Suprapubic skin (tissue), 4 donors: ENCODE results near the gene LRFN2. TPM values are rescaled to one million over a fixed set of nuclear protein-coding genes. Genes with fewer than 3 reads are reported as not detected.

Experiments used
- DNase-seq, 2 donors: peaks; one replicate each; pipeline ENCODE4 v3.0.0-alpha.2; 2019; ENCODE audit warnings: low spot score in 2 of 2
- H3K27ac ChIP-seq: fragments of 200-600 bp; sonication (generic); one replicate; pipeline ENCODE4 v1.5.1; 2019
- H3K27me3 ChIP-seq: fragments of 200-600 bp; sonication (generic); one replicate; pipeline ENCODE4 v1.5.1; 2019
- H3K36me3 ChIP-seq: fragments of 200-600 bp; sonication (generic); one replicate; pipeline ENCODE4 v1.5.1; 2019
- H3K4me1 ChIP-seq: fragments of 200-600 bp; sonication (generic); one replicate; pipeline ENCODE4 v1.5.1; 2019
- H3K4me3 ChIP-seq: fragments of 200-600 bp; sonication (generic); one replicate; pipeline ENCODE4 v1.5.1; 2019; ENCODE audit warnings: mild to moderate bottlenecking
- H3K9me3 ChIP-seq: fragments of 200-600 bp; sonication (generic); one replicate; pipeline ENCODE4 v1.5.1; 2019
- EP300 ChIP-seq: sonication (generic); formaldehyde crosslinking; IDR thresholded peaks from one replicate; pipeline ENCODE4 v1.6.1; 2017; ENCODE audit warnings: antibody characterized with exemption
- POLR2A ChIP-seq, 2 donors: fragments of 450-650 bp; IDR thresholded peaks; one replicate each; pipeline ENCODE4 v1.6.1; 2017; ENCODE audit warnings: antibody characterized with exemption in 2 of 2, mild to moderate bottlenecking in 2 of 2, moderate library complexity in 2 of 2
- POLR2AphosphoS5 ChIP-seq, 3 donors: sonication (generic); formaldehyde crosslinking; IDR thresholded peaks; one replicate each; pipeline ENCODE4 v1.6.1; 2017; ENCODE audit warnings: antibody characterized with exemption in 3 of 3
- WGBS: methylation state at CpG from one replicate; pipeline ENCODE4 v1.1.5; 2018; 5-methylcytosine and 5-hydroxymethylcytosine counted together
- total RNA-seq, 4 donors: library from RNA; depleted of rRNA; stranded (reverse); fragments of >200 nt; gene quantifications; one replicate each; pipeline ENCODE4 v1.1.0, GENCODE V29; 2016
- TF ChIP-seq, protein P1 (sequence below), 2 donors: fragments of 200-600 bp in 1 of 2; fragments of 450-650 bp in 1 of 2; sonication (generic) in 1 of 2; IDR thresholded peaks; one replicate each; pipeline ENCODE4 v1.5.1; 2016 to 2019; ENCODE audit warnings: antibody characterized with exemption in 2 of 2, mild to moderate bottlenecking in 1 of 2, moderate library complexity in 1 of 2

LRFN2 gene
- total RNA-seq, 4 donors from 2014 or later: not detected

DNA sequence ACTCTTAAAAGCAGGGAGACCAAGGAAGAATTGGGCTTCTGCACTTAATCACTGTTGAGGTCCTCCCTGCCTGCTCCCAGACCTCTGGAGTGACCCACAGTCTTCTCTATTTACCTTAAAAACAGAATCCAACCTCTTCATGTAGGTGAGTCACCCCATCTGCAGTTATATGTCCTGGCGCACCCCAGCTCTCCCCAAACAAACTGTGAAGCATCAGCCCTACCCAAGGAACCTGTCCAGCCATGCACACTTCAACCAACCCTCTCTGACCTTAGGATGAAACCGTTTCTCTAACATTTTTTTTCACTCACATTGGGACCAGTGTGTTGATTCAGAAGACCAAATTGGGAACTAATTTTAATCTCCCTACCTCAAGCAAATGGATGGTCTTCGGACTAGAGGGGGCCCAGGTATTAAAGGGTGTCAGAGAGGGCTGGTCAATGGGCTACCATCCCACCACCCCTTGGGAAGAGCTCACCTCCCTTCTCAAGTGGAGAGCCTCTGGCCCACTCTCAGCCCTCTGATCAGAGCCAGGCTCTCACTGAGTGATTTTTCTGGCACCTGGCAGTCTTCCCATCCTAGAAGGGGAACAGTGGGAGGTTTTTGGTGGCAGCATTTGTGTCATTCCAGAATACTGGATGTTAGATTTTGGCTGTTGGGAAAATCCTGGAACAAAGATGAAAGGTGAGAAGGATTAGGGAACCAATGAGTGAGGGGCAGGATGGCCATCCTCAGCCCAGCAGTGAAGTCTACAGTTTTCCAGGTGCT lies 203.6 kb downstream of the LRFN2 start:
- Histone ChIP-seq H3K4me3 (no peak overlapping the region), H3K36me3 (no peaks in the 10 kb centered on the region), H3K9me3 (no peaks in the 10 kb centered on the region), H3K27ac (no peak overlapping the region), H3K27me3 (peaks cover 4% of the 10 kb centered on the region), H3K4me1 (no peaks in the 10 kb centered on the region)
- DNase-seq: no peak
- 75% methylated on average over 3 of the region's 3 CpGs for WGBS
- no peak for TF ChIP-seq POLR2A (IDR thresholded peaks at IDR 0.05)

DNA sequence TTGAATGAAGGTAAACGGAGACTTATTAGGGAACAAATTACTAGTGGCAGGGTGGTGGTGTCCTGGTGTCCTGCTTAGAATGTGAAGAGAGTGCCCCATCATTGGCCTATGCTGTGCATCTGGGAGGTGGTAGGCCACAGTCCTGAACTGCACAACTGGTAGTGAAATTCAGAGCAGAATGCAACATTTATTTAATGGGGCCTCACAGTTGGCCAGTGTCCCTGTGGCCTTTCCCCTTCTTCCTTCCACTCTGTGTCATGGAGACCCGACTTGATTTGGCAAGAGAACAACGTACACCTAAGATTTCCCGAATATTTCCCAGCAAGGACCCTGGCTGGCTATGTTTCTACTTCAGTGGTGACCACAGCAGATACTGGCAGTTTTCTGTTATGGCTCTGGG lies 206.9 kb downstream of the LRFN2 start:
- Histone ChIP-seq H3K9me3 (no peaks in the 10 kb centered on the region), H3K4me1 (no peaks in the 10 kb centered on the region), H3K27me3 (no peaks in the 10 kb centered on the region), H3K27ac (no peak overlapping the region), H3K4me3 (no peak overlapping the region), H3K36me3 (no peaks in the 10 kb centered on the region)
- DNase-seq: no peak
- 78% methylated on average over 4 of the region's 4 CpGs for WGBS
- TF ChIP-seq EP300 (no peak), POLR2A (IDR thresholded peaks at IDR 0.05) (no peak), POLR2AphosphoS5 (IDR thresholded peaks at IDR 0.05) (no peak)
- TF ChIP-seq, protein P1, sequence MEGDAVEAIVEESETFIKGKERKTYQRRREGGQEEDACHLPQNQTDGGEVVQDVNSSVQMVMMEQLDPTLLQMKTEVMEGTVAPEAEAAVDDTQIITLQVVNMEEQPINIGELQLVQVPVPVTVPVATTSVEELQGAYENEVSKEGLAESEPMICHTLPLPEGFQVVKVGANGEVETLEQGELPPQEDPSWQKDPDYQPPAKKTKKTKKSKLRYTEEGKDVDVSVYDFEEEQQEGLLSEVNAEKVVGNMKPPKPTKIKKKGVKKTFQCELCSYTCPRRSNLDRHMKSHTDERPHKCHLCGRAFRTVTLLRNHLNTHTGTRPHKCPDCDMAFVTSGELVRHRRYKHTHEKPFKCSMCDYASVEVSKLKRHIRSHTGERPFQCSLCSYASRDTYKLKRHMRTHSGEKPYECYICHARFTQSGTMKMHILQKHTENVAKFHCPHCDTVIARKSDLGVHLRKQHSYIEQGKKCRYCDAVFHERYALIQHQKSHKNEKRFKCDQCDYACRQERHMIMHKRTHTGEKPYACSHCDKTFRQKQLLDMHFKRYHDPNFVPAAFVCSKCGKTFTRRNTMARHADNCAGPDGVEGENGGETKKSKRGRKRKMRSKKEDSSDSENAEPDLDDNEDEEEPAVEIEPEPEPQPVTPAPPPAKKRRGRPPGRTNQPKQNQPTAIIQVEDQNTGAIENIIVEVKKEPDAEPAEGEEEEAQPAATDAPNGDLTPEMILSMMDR (IDR thresholded peaks at IDR 0.05): no peak

DNA sequence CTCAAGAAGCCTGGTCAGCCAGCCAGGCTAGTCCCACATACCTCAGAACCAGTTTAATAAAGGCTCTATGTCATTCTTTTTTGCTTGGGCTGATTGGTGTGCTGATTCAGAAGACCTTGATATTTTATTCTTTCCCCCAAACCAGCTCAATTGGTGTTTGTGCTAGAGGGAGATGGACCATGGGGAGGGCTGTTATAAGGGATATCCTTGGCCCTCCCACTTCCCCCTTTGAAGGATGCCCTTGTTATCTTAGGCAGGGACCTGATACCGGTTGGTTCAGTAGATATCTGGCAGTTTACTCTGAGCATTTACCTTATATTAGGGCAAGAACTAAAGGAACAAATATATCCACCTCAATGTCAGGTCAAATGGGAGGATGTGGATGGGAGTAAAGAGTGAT lies 207.4 kb downstream of the LRFN2 start:
- H3K27ac ChIP-seq: no peak overlapping the region
- no peak for TF ChIP-seq EP300
- no peaks in the 10 kb centered on the region for H3K36me3 ChIP-seq
- H3K9me3 ChIP-seq: no peaks in the 10 kb centered on the region
- no peak for DNase-seq
- H3K4me1 ChIP-seq: no peaks in the 10 kb centered on the region
- WGBS: 88% methylated on average over 1 of the region's 1 CpG
- H3K4me3 ChIP-seq: no peak overlapping the region
- H3K27me3 ChIP-seq: no peaks in the 10 kb centered on the region

DNA sequence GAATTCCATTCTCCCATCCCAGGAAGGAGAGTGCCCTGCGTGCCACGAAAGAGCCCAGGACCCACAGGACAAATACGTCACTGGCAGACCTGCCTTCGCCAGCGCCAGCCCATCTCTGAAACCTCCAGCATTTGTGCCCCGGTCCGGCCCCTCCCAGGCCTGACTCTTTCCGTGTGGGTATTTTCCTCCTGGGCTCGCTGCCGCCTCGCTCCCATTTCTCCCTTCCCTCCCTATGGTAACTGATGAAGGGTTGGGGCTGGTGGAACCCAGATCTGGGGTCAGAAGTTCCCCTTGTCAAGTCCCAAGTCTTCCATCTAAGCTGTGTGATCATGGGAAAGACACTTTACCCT lies 208.5 kb downstream of the LRFN2 start:
- WGBS: 95% methylated on average over 11 of the region's 11 CpGs
- Histone ChIP-seq H3K4me1 (no peaks in the 10 kb centered on the region), H3K4me3 (no peak overlapping the region), H3K9me3 (no peaks in the 10 kb centered on the region), H3K27ac (no peak overlapping the region), H3K27me3 (no peaks in the 10 kb centered on the region), H3K36me3 (no peaks in the 10 kb centered on the region)
- DNase-seq: no peak
- TF ChIP-seq POLR2A (IDR thresholded peaks at IDR 0.05): no peak
- TF ChIP-seq EP300: no peak
- TF ChIP-seq, protein P1 (IDR thresholded peaks at IDR 0.05): no peak
- TF ChIP-seq POLR2AphosphoS5 (IDR thresholded peaks at IDR 0.05): no peak

DNA sequence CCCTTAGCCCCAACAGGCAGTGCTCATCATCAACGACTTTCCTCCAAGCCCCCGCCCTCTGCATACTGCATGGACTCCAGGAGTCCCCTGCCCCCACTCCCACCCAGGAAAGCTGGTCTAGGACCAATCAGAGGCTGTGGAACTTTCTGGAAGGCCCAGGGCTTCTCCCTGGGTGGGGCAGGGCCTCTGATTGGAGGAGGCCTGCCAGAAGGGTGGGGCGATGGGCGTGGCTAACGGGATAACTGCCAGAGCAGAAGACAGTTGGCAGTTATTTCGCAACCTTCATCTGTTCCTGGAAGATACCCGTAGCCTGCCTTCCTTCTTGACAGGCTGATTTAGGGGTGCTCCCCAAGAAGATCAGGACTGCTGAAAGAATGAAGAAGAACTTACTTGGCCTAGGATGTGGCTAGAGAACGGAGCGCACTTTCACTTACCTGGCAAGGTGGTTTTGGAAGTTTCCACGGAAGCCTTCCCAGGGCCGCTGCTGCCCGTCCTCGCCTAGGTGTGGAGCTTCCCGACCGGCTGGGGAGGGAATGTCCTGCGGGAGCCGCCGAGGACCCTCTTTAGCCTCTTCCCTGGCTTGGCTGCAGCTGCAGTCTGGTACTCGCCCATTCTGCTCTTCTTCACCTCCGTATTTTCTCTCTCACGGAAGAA lies 209.0 kb downstream of the LRFN2 start:
- no peak for DNase-seq
- 90% methylated on average over 21 of the region's 21 CpGs for WGBS
- TF ChIP-seq POLR2AphosphoS5 (IDR thresholded peaks at IDR 0.05) (no peak), POLR2A (IDR thresholded peaks at IDR 0.05) (no peak), EP300 (no peak)
- TF ChIP-seq, protein P1 (IDR thresholded peaks at IDR 0.05): no peak
- no peaks in the 10 kb centered on the region for H3K4me1 ChIP-seq
- no peak overlapping the region for H3K27ac ChIP-seq
- no peaks in the 10 kb centered on the region for H3K36me3 ChIP-seq
- H3K9me3 ChIP-seq: no peaks in the 10 kb centered on the region
- no peak overlapping the region for H3K4me3 ChIP-seq
- no peaks in the 10 kb centered on the region for H3K27me3 ChIP-seq

DNA sequence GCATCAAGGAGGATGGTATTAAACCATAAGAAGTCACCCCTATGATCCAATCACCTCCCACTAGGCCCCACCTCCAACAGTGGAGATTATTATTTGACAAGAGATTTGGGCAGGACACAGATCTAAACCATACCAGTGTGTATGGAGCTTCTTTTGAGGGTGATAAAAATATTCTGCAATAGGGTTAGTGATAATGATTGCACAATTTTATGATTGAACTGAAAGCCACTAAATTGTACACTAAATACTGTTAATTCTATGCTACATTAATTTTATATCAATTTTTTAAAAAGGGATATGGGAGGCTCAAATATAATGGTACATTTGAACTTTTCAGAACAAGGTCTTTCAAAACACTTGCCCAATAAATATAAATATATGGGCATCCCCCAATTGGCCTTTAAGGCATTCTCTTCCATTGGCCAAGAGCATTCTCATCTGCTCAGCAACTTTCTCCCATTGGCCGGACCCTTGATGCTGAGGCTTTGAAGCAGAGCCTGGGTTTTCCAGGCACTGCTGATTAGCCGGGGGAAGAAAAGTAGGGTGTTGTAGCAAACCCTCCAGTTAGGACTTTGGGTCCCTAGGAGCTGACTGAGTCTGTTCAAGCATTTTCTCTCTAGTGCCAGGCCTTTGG lies 209.9 kb downstream of the LRFN2 start:
- H3K9me3 ChIP-seq: no peaks in the 10 kb centered on the region
- no peaks in the 10 kb centered on the region for H3K36me3 ChIP-seq
- no peaks in the 10 kb centered on the region for H3K4me1 ChIP-seq
- no peak for DNase-seq
- TF ChIP-seq POLR2A (IDR thresholded peaks at IDR 0.05) (no peak), EP300 (no peak), POLR2AphosphoS5 (IDR thresholded peaks at IDR 0.05) (no peak)
- TF ChIP-seq, protein P1 (IDR thresholded peaks at IDR 0.05): no peak
- H3K27me3 ChIP-seq: no peaks in the 10 kb centered on the region
- no peak overlapping the region for H3K4me3 ChIP-seq
- no peak overlapping the region for H3K27ac ChIP-seq
- 93% methylated on average over 2 of the region's 2 CpGs for WGBS
